Endometrial microvascular endothelial cells (primary cell): ENCODE measurements around the gene U2AF2. TPM values are rescaled to one million over a fixed set of nuclear protein-coding genes. Genes with fewer than 3 reads are reported as not detected.
"Not testable (repeated sequence)": the region's sequence is repeated elsewhere in the genome, so short reads cannot be mapped to it uniquely, and the experiment has no call there.

ENCODE experiments used
- in situ Hi-C: cut with HindIII; loops from 2 replicates; pipeline ENCODE4 v1.10.0; 2017; ENCODE audit warnings: low sequenced_read_pairs, low pct_unique_long_range_greater_than_20kb; ENCODE audit errors: inconsistent ontology term
- total RNA-seq: library from RNA; depleted of rRNA; stranded (reverse); fragments of >200 nt; gene quantifications from one replicate; pipeline ENCODE4 v1.2.3, GENCODE V29; 2015; ENCODE audit errors: inconsistent ontology term

The U2AF2 gene
- total RNA-seq, 1 donor from 2014 or later: 215 TPM

DNA sequence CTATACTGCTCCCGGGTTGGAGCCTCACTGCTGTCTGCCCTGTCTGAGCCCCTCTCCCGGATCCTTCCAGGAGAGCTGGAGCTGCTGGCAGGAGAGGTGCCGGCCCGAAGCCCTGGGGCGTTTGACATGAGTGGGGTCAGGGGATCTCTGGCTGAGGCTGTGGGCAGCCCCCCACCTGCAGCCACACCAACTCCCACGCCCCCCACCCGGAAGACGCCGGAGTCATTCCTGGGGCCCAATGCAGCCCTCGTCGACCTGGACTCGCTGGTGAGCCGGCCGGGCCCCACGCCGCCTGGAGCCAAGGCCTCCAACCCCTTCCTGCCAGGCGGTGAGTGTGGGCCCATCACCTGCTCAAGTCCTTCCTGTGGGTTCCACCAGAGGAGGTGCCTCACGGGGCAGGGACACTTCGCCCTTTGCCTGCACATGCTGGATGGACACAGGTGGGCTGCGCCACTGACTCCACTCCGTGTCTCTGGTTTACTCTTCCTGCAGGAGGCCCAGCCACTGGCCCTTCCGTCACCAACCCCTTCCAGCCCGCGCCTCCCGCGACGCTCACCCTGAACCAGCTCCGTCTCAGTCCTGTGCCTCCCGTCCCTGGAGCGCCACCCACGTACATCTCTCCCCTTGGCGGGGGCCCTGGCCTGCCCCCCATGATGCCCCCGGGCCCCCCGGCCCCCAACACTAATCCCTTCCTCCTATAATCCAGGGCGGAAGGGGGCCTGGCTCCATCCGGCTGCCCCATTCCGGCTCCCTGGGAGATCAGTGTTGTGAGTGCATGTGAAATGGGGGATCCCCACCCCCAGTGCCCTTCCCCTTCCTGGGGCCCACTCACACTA, 40.0 kb downstream of the U2AF2 start:
- in situ Hi-C loops: no loop called here

DNA sequence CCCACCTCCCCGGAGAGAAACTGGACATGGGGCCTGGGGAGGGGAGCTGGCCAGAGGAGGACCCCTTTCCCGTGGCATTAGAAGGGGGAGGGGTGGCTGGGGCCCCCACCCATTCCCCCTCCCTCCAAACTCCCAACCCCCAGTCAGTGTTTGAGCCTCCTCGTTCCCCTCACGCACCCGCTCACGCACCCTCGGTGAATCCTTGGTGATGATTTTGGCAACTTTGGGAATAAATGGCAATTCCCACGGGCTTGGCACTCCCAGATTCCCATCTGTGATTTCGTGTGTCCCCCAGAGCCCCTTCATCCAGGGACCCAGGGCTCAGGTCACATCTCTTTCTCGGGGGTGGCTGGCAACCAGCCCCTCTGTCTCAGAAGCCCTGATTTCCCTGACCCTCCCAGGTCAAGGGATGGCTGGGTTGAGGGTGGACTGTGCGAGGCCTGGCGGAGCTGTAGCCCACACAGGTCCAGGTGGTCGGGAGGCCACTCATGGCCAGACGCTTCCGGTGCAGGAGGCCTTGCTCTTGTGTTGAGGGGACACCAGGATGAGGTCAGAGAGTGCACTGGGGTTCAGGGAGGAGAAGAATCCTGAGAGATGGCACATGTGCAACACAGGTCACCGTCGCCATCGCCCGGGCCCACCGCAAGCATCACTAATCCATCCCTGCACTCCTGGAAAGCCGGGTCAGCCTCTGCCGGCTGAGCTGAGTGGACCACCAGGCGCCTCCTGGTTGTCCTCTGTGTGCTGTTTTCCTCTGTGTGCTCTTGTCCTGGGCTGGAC, 40.9 kb downstream of the U2AF2 start:
- in situ Hi-C loops: no loop called here

DNA sequence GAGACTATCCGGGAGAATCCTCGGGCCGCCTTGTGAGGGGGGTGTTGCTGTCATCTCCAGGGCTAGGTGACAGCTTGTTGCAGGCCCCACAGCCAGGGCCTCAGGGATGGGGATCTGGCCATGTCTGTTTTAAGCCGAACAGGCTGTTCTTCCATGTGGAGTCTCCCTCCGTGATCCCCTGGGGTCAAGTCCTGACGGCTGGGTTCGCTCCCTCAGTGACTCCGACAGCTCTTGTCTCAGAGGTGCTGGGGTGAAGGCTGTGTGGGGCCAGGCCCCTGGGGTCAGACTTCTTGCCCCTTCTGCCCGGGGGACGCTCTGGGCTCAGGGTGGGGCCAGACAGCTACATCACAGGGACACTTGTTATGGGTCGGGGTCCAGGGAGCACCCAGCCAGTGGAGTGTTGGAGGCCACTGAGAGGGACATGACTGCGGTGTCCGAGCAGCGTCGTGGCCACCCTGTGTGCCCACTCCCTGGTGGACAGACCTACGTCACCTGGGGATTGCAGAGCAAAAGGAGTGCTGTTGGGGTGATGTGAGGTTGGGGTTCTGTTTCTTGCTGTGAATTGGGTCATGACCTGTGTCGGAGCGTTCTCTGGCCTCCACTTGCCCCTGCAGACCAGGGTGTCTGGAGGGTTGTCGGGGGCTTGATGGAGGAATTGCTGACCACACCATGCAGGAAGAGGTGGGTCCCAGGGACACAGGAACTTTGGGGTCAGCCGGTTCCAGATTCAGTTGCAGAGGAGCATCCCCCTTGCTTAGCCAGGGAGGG, 41.6 kb downstream of the U2AF2 start:
- in situ Hi-C loops: no loop called here

DNA sequence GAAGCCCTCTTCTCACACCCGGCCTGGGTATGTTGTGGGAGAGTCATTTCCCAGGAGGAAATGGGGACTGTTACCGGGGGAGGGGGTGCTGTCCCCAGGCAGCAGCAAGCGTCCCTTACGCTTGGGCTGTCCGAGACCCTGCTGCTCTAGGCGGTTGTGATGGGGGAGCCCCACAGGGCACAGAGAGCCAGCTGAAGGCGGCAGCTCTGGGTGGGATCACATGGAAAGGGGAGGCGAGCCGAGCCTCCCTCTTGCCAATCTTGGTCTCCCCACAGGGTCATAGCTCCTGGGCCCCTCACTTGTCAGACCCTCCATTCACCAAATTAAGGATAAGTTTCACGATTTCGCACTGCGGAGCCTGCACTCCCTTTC, 42.2 kb downstream of the U2AF2 start:
- in situ Hi-C loops: no loop called here

DNA sequence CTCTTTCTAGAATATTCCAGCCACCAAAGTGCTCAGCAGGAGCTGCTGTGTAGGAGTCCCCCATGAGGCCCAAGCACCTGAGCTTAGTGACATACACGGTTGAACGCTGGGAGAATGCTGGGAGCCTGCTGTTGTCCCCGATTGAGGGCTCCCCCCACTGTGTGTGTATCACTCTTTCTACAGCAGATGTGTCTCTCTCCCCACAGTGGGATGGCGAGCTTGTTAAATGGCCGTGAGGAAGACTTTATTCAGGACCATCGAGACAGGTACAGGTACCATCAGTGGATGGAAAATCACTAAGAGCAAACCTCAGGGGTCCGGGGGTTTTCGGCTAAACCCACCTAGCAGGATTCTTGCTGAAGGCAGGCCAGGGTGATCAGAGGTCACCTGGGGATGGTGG, 42.9 kb downstream of the U2AF2 start:
- in situ Hi-C loops: no loop called here

DNA sequence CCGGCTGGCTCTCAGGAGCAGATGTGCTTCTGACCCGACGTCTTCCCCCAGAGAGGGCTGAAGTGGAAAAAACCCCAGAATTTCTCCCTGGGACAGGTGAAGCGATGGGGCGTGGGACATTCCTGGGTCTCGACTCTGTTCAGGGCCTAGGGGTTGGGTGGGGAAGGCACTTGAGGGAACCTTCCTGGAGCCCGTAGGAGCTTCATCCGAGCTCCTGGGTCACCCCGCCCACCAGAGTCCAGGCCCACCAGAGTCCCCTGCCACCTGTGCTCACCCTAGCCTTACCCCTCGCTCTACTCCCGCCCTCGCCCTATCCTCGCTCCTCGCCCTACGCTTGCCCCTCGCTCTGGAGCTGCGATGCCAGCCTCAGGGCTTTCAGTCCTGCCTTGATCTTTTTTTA, 43.4 kb downstream of the U2AF2 start:
- in situ Hi-C loops: no loop called here

DNA sequence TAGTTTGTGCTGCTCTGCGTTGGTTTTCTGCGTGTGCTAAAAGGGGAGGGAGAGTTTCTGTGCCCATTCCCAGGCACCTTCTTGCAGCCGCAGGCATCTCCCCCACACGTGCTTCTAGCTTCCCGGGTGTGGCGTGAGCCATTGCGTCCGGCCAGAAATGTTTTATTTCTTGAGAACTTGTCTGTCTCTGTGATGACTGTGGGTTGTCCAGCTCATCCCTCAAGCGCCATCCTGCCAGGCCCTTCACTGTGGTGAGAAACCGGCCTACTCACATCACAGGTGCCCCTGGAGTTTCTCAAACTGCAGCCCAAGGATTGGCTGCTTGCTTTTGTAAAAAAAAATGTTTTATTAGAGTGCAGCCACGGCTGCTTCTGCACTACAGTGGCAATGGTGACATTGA, 44.4 kb downstream of the U2AF2 start:
- in situ Hi-C loops: no loop called here

DNA sequence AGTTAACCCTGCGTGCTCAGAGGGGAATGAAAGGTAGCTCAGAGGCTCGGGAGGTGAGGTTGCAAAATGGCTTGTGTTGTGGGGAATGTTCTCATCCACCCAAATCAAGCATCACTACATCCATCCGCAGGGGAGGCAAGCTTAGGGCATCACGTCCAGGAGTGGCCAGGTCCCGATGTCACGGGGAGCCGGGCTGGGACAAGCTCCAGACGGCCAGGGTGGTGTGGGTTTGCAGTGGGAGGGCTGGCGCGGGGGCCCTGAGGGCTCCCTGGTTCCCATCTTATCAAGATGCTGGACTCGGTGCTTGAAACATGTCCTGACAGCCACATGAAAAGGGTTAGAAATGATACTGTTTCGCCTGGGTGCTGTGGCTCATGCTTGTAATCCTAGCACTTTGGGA, 46.0 kb downstream of the U2AF2 start:
- in situ Hi-C loops: no loop called here

DNA sequence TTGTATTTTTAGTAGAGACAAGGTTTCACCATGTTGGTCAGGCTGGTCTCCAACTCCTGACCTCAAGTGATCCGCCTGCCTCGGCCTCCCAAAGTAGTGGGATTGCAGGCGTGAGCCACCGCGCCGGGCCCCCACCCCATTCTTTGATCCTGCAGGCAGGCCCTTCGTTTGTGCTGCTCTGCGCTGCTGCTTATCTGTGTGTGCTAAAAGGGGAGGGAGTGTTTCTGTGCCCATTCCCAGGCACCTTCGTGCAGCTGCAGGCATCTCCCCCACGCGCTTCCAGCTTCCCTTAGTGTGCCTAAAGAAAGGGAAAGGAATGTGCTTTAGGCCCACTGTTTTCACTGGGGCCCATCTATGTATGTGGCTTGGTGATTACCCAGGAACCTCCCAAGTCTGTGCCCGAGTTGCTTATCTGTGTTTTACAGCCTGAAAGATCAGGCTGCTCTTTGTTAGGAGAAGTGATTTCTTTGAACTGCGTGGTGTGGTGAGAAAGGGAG, 47.3 kb downstream of the U2AF2 start:
- in situ Hi-C loops: no loop called here

DNA sequence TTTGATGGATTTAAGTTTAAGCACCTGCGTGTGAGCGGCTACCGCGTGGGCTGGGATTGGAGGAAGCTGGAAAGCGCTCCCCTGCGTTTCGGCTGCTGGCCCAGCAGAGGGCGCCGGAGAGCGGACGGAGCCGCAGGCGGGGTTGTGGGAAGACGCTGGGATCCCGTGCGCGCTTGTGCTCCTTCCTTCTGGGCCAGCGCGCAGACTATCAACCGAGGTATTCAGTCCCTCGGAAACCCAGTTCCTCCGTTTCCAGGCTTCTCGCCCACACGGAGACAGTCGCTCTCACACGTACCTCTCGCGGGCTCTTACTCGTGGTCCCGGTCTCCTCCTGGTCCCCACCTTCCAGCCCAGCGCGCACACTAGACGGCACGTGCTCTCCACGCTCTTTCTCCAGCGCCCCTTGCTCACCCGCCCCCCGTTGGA, 49.0 kb downstream of the U2AF2 start:
- in situ Hi-C loops: no loop called here

DNA sequence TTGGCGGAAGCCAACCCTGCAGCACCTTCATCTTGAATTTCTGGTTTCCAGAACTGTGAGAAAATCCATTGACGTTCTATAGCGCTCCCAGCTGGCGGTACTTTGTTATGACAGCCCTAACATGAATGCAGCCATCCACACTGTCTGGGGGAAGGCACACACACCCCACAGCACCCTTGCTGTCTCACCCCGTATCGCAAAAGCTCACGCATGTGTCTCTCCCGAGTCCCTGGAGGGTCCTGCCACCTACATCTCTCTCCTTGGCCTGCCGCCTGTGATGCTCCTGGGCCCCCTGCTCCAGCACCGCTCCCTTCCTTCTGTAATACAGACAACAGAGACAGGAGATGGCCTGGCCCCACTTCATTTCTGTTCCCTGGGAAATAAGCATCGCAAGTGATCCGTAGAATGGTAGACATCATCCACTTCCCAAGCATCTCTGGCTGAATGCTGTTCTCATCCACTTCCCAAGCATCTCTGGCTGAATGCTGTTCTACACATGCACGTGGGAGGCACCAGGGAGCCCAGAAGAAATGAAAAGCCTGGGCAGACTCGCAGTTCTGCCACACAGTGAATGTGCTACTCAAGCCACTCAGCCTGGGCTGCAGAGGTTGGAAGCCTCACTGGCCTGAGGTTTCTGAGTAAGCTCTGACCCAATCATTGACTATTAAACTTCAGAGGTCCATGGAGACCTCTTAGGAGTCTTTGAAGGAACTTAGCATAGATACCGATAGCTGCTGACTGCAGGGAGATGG, 49.8 kb downstream of the U2AF2 start:
- in situ Hi-C loops: no loop called here

DNA sequence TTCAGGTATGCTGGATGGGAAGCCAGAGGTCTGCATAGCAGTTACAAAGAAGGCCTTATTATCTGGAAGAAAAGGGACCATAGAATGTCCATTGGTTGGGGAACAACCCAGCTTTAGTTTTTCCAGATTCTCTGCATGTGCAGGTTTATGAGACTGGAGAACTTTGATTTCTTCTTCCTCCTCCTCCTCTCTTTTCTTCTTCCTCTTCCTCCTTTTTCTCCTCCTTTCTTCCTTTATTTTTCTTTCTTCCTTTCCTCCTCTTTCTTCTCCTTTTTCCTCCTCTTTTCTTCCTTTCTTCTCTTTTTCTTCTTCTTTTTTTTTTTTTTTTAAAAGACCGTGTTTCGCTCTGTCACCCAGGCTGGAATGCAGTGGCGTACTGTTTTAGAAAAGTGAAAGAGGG, 51.1 kb downstream of the U2AF2 start:
- in situ Hi-C loops: no loop called here

DNA sequence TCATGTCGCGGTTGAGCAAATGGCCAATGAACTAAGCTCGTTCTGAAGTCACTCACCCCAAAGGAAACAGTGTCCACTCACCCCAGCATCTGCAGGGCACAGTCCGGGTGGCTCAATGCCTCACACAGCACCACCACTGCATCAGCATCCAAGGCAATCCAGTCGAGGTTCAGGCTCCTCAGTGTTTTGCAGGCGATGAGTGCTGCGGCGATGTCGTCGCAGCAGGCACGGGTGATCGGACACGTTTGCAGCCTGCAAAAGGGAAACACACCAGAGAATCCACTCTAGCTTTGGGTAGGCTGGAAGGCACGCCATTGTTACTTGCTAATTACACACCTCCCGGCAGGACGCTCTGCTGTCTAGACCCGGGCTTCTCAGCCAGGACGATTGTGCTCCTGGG, 56.9 kb downstream of the U2AF2 start:
- in situ Hi-C loops: no loop called here

DNA sequence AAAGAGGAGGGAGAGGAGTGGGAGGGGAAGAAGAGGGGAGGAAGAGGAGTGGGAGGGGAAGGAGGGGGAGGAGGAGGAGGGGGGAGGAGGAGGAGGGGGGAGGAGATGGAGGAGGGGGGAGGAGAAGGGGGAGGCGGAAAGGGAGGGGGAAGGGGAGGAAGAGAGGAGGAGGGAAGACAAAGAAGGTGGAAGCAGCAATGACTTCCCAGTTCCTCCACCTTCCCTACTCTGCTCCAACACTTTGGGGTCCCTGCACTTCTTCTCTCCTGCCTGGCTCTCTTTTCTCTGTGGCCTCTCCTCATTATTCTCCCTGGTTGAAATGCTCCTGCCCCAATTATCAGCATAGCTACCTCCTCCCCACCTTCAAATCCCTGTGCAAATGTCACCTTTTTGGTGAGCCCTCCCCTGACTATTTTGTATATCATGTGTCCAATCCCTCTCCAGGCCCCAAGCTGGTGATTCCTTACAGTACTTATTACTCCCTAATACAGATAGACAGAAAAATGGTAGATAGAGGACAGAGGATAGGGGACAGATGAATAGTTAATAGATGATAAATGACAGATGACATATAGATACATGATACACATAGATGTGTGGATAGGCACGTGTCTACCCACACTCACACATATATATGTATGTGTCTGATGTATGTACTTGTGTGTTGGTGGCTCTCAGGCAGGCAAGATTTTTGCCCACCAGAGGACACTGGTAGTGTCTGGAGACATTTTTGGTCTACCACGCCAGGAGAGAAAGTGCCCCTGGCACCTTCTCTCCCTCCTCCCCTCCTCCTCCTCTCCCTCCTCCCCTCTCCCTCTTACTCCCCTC, 58.2 kb downstream of the U2AF2 start:
- in situ Hi-C loops: no loop called here

DNA sequence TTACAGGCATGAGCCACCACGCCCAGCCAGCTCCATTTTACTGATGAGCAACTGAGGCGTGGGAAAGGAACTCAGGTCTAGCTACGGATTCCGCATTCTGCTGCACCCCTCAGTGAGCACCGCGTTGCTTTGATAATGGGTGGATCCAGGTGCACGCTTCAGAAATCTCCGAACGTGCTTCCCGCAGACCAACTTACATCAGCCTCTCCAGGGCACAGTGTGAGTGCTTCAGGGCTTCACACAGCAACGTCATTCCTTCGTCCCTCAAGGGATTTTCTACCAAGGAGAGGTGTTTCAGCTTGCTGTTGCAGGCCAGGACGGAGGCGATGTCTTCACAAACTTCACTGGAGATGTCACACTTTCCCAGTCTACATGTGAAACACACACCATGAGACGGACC, 61.7 kb downstream of the U2AF2 start:
- in situ Hi-C loops: no loop called here

DNA sequence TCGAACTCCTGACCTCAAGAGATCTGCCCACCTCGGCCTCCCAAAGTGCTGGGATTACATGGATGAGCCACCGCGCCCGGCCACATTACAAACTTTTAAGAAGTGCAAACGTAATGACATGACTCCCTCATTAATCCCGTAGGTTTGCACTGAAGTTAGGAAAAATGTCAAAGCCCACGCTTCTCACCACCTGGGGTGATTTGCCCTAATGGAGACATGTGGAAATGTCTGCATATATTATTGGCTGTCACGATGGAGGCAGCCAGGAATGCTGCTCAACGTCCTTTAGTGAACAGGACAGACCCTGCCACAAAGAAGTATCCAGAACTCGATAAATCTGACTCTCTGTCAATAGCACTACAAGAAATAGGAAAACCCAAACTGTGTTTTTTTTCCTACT, 62.4 kb downstream of the U2AF2 start:
- in situ Hi-C loops: no loop called here

DNA sequence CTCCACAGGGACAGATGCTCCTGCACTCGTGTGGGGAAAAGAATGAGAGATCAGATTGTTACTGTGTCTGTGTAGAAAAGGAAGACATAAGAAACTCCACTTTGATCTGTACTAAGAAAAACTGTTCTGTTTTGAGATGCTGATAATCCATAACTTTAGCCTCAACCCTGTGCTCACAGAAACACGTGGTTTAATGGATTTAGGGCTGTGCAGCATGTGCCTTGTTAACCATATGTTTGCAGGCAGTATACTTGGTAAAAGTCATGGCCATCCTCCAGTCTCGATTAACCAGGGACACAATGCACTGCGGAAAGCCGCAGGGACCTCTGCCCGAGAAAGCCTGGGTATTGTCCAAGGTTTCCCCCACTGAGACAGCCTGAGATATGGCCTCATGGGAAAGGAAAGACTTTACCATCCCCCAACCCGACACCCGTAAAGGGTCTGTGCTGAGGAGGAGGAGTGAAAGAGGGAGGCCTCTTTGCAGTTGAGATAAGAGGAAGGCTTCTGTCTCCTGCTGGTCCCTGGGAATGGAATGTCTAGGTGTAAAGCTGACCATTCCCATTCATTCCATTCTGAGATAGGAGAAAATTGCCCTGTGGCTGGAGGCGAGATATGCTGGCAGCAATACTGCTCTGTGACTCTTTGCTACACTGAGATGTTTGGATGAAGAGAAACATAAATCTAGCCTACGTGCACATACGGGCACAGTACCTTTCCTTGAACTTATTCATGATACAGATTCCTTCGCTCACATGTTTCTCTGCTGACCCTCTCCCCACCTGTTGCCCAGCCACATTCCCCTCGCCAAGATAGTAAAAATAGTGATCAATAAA, 63.3 kb downstream of the U2AF2 start:
- in situ Hi-C loops: not testable (repeated sequence)
